Keratinocyte (primary cell): ENCODE measurements around the gene NFATC3.

ENCODE experiments used
- EZH2 ChIP-seq: IDR thresholded peaks from one replicate; pipeline ENCODE4 v1.6.1; 2012; ENCODE audit warnings: inconsistent platforms, mild to moderate bottlenecking, low read length, moderate library complexity
- TF ChIP-seq, protein P1 (sequence below), 3 experiments: IDR thresholded peaks in 1 of 3; conservative IDR thresholded peaks in 1 of 3; optimal IDR thresholded peaks in 1 of 3; 2 replicates in 2 of 3; 3 replicates in 1 of 3; pipeline versions ENCODE3 to v1.5.1; 2011; ENCODE audit warnings: low read length in 3 of 3, mild to moderate bottlenecking in 3 of 3, moderate library complexity in 2 of 3, control low read depth in 1 of 3, inconsistent platforms in 1 of 3; ENCODE audit not compliant: insufficient read depth in 2 of 3; ENCODE audit errors: extremely low read depth in 1 of 3

DNA sequence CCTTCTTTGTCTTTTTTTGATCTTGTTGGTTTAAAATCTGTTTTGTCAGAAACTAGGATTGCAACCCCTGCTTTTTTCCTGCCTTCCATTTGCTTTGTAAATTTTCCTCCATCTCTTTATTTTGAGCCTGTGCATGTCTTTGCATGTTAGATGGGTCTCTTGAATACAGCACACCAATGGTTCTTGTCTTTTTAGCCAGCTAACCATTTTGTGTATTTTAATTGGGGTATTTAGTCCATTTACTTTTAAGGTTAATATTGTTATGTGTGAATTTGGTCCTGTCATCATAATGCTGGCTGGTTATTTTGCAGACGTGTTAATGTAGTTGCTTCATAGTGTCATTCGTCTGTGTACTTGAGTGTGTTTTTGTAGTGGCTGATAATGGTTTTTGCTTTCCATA lies 26.2 kb downstream of the NFATC3 start:
- TF ChIP-seq, protein P1, sequence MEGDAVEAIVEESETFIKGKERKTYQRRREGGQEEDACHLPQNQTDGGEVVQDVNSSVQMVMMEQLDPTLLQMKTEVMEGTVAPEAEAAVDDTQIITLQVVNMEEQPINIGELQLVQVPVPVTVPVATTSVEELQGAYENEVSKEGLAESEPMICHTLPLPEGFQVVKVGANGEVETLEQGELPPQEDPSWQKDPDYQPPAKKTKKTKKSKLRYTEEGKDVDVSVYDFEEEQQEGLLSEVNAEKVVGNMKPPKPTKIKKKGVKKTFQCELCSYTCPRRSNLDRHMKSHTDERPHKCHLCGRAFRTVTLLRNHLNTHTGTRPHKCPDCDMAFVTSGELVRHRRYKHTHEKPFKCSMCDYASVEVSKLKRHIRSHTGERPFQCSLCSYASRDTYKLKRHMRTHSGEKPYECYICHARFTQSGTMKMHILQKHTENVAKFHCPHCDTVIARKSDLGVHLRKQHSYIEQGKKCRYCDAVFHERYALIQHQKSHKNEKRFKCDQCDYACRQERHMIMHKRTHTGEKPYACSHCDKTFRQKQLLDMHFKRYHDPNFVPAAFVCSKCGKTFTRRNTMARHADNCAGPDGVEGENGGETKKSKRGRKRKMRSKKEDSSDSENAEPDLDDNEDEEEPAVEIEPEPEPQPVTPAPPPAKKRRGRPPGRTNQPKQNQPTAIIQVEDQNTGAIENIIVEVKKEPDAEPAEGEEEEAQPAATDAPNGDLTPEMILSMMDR (optimal IDR thresholded peaks at IDR 0.05 in 1 of 3, IDR thresholded peaks at IDR 0.05 in 1 of 3, conservative IDR thresholded peaks at IDR 0.05 in 1 of 3; ENCODE audit: extremely low read depth in 1 of 3, insufficient read depth in 2 of 3, low read length in 3 of 3) = no peak
- TF ChIP-seq EZH2 = no peak
